Activated CD4-positive, alpha-beta T cell treated with anti-CD3 and anti-CD28 coated beads for 36 hours (primary cell): ENCODE measurements around the gene LBH. TPM values are rescaled to one million over a fixed set of nuclear protein-coding genes. Genes with fewer than 3 reads are reported as not detected.
A peak's percentile ranks its signal among the peaks of the same experiment; 100 is the strongest.

Experiments
- ATAC-seq: fragments of 200-7000 bp; cut with Tn5 transposase; one replicate; pipeline ENCODE4 v1.10.0; 2021; ENCODE audit warnings: mild to moderate bottlenecking, moderate library complexity
- CTCF ChIA-PET: fragments of 350-600 bp; sonication (Branson Sonifier 250); formaldehyde crosslinking; loops from one replicate; lab custom pipeline; 2021; ENCODE audit warnings: antibody characterized with exemption; lab: Charles Lee
- POLR2A ChIA-PET: fragments of 350-600 bp; sonication (Branson Sonifier 250); formaldehyde crosslinking; loops from one replicate; lab custom pipeline; 2021; ENCODE audit warnings: antibody characterized with exemption, inconsistent platforms; lab: Charles Lee
- DNase-seq: peaks from one replicate; pipeline ENCODE4 v3.0.0-alpha.2; 2020
- H3K27ac Mint-ChIP-seq: one replicate; pipeline ENCODE4 v1.8.0; 2021; ENCODE audit warnings: mixed read lengths
- H3K27me3 Mint-ChIP-seq: one replicate; pipeline ENCODE4 v1.8.0; 2021; ENCODE audit warnings: mixed read lengths
- H3K36me3 Mint-ChIP-seq: one replicate; pipeline ENCODE4 v1.8.0; 2021; ENCODE audit warnings: low read depth, mixed read lengths
- H3K4me1 Mint-ChIP-seq: one replicate; pipeline ENCODE4 v1.8.0; 2021; ENCODE audit warnings: mixed read lengths
- H3K4me3 Mint-ChIP-seq: one replicate; pipeline ENCODE4 v1.8.0; 2021; ENCODE audit warnings: mild to moderate bottlenecking, moderate library complexity, mixed read lengths
- H3K9me3 Mint-ChIP-seq: one replicate; pipeline ENCODE4 v1.8.0; 2021; ENCODE audit warnings: low read depth, mixed read lengths
- intact Hi-C, 2 experiments: fragments of 100-400 bp; cut with DNase I in 1 of 2; cut with micrococcal nuclease in 1 of 2; formaldehyde crosslinking; loops; one replicate each; pipeline versions ENCODE4 v1.14.2 to v1.15.1; 2022 to 2024; cut with DNase I, micrococcal nuclease
- total RNA-seq, 2 experiments: library from RNA; stranded (reverse); gene quantifications; one replicate each; pipeline ENCODE4 v1.2.3, GENCODE V29; 2021

Gene LBH
- total RNA-seq, 2 experiments from 2014 or later: 89.6 to 108 TPM

GRCh38 chr2:30300456-30301221 lies 69.3 kb downstream of the LBH start:
- H3K4me1 Mint-ChIP-seq: peaks cover 27% of the 10 kb centered on the region
- POLR2A ChIA-PET: no interaction called here
- no peaks in the 10 kb centered on the region for H3K36me3 Mint-ChIP-seq

GRCh38 chr2:30301551-30301950 lies 70.2 kb downstream of the LBH start:
- no peak overlapping the region for H3K4me3 Mint-ChIP-seq
- H3K36me3 Mint-ChIP-seq: peaks cover under 1% of the 10 kb centered on the region
- H3K4me1 Mint-ChIP-seq: peaks cover 35% of the 10 kb centered on the region
- ATAC-seq: no peak
- ChIA-PET CTCF (interaction anchor here (0.6 to 1.1 kb wide), 4 partner anchors 8 to 139 kb away, joined by 3 to 5 read pairs (median 4); no protein-coding TSS in a partner anchor), POLR2A (no interaction called here)
- peaks cover 9% of the 10 kb centered on the region for H3K9me3 Mint-ChIP-seq
- no peak overlapping the region for H3K27ac Mint-ChIP-seq
- intact Hi-C loops: no loop called here
- H3K27me3 Mint-ChIP-seq: no peaks in the 10 kb centered on the region
- DNase-seq: no peak

More at GRCh38 chr2:30300456-30301221, 69.3 kb downstream of the LBH start:
- no peak overlapping the region for H3K27ac Mint-ChIP-seq
- H3K4me3 Mint-ChIP-seq: no peak overlapping the region
- no peak for DNase-seq
- no peak for ATAC-seq
- CTCF ChIA-PET: interaction anchor here (0.6 to 2.0 kb wide), 8 partner anchors 9 to 441 kb away, joined by 3 to 5 read pairs (median 3); no protein-coding TSS in a partner anchor
- no peaks in the 10 kb centered on the region for H3K27me3 Mint-ChIP-seq
- intact Hi-C loops: no loop called here
- peaks cover 6% of the 10 kb centered on the region for H3K9me3 Mint-ChIP-seq

DNA sequence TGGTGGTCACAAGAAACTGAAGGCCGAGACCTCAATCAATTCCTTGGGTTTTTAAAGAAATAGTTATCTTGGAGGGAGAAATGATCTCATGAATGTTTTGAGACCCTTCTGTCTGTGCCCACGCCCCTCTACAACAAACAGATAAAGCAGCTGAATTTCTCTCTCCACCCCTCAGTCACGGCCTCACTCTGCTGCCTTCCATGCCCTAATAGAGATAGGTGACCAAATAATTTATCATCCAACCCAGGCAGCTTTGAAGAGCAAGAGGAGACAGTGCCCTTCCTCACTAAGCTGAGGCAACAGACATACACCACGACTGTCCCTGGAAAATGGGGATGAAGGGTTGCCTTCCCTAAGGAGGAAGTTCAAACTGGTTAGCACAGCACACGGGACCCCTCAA lies 71.2 kb downstream of the LBH start:
- H3K4me3 Mint-ChIP-seq: no peak overlapping the region
- no peaks in the 10 kb centered on the region for H3K27me3 Mint-ChIP-seq
- peaks cover 3% of the 10 kb centered on the region for H3K9me3 Mint-ChIP-seq
- intact Hi-C loops: no loop called here
- CTCF ChIA-PET: no interaction called here
- H3K27ac Mint-ChIP-seq: no peak overlapping the region
- ATAC-seq: no peak
- H3K36me3 Mint-ChIP-seq: peaks cover 3% of the 10 kb centered on the region
- H3K4me1 Mint-ChIP-seq: peaks cover 38% of the 10 kb centered on the region
- DNase-seq: no peak
- POLR2A ChIA-PET: no interaction called here

DNA sequence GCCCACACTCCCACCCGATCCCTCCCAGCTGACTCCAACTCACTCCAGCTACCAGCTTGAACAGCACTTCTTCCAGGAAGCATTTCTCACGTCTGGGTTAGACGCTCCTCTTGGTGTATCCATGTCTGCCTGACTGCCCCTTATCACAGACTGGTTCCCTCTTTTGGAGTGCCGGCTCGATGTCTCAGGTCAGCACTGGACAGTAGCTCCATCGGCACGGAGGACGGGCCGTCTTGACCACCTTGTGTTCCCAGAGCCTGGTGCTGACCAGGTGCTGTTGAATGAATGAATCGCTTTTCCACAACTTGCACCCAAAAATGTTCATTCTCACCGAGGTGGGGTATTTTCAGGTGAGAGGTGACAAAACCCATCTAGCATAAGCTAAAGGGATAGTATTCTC lies 71.8 kb downstream of the LBH start:
- ChIA-PET CTCF (no interaction called here), POLR2A (no interaction called here)
- no peak for ATAC-seq
- Mint-ChIP-seq H3K9me3 (peaks cover 3% of the 10 kb centered on the region), H3K27me3 (no peaks in the 10 kb centered on the region), H3K4me3 (no peak overlapping the region), H3K36me3 (peaks cover 3% of the 10 kb centered on the region), H3K4me1 (peaks cover 36% of the 10 kb centered on the region), H3K27ac (no peak overlapping the region)
- intact Hi-C loops: no loop called here
- no peak for DNase-seq

DNA sequence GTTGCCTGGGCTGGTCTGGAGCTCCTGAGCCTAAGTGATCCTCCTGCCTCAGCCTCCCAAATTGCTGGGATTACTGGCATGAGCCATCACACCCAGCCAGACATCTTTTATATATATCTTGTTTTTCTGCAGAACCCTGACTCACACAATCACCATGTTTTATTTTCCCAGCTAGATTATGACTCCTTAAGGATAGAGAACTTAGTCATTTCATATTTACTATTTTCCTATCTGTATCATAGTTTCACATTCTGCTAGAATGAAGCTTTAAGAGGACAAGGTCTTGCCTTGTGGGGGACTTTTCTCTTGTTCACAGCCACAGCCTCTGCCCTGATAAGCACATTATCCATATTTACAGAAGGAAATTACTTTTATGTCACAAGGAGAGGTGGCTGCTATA lies 73.9 kb downstream of the LBH start:
- Mint-ChIP-seq H3K27me3 (no peaks in the 10 kb centered on the region), H3K36me3 (peaks cover 3% of the 10 kb centered on the region), H3K27ac (no peak overlapping the region), H3K4me3 (no peak overlapping the region), H3K9me3 (peaks cover 3% of the 10 kb centered on the region), H3K4me1 (peaks cover 30% of the 10 kb centered on the region)
- POLR2A ChIA-PET: interaction anchor here (0.6 to 2.0 kb wide), 10 partner anchors 15 to 117 kb away, joined by 3 to 13 read pairs (median 4); no protein-coding TSS in a partner anchor
- DNase-seq (no peak), ATAC-seq (peak; percentile 73)
- intact Hi-C loops: loop anchor here (1.0 to 5.0 kb wide), 2 partner anchors 38 to 117 kb away; no protein-coding TSS in a partner anchor
- CTCF ChIA-PET: interaction anchor here (0.6 to 2.2 kb wide), 8 partner anchors 18 to 141 kb away, joined by 3 to 10 read pairs (median 4); no protein-coding TSS in a partner anchor

GRCh38 chr2:30306522-30306921 lies 75.2 kb downstream of the LBH start:
- Mint-ChIP-seq H3K27ac (peak overlapping the region; percentile 74), H3K36me3 (peaks cover 3% of the 10 kb centered on the region), H3K27me3 (no peaks in the 10 kb centered on the region), H3K4me3 (no peak overlapping the region), H3K4me1 (peaks cover 36% of the 10 kb centered on the region), H3K9me3 (peaks cover 3% of the 10 kb centered on the region)
- ATAC-seq (peak; percentile 57), DNase-seq (peak; percentile 30)
- CTCF ChIA-PET: interaction anchor here (0.6 to 2.2 kb wide), 7 partner anchors 9 to 98 kb away, joined by 3 to 10 read pairs (median 4); no protein-coding TSS in a partner anchor
- POLR2A ChIA-PET: interaction anchor here (1.0 to 2.0 kb wide), 3 partner anchors 35 to 80 kb away, joined by 3 to 13 read pairs (median 3); no protein-coding TSS in a partner anchor
- intact Hi-C loops: loop anchor here in 1 of 2 experiments (5.0 kb wide), 1 partner anchor 39 kb away; no protein-coding TSS in a partner anchor

GRCh38 chr2:30308280-30308679 lies 76.9 kb downstream of the LBH start:
- no peak overlapping the region for H3K4me3 Mint-ChIP-seq
- POLR2A ChIA-PET: no interaction called here
- DNase-seq (no peak), ATAC-seq (no peak)
- H3K27me3 Mint-ChIP-seq: no peaks in the 10 kb centered on the region
- H3K36me3 Mint-ChIP-seq: peaks cover 3% of the 10 kb centered on the region
- peaks cover 3% of the 10 kb centered on the region for H3K9me3 Mint-ChIP-seq
- H3K4me1 Mint-ChIP-seq: peaks cover 36% of the 10 kb centered on the region
- intact Hi-C loops: loop anchor here in 1 of 2 experiments (5.0 kb wide), 1 partner anchor 41 kb away; no protein-coding TSS in a partner anchor
- CTCF ChIA-PET: interaction anchor here (0.6 to 1.3 kb wide), 5 partner anchors 13 to 143 kb away, joined by 3 to 5 read pairs (median 3); no protein-coding TSS in a partner anchor
- H3K27ac Mint-ChIP-seq: no peak overlapping the region

Other genes with a start within 250 kb of the LBH start
- 10 to 100 TPM; 27.2 to 35.8 TPM for gene YPEL5, start 84.5 kb upstream of the LBH start, total RNA-seq
- gene LCLAT1, start 215.7 kb downstream of the LBH start, total RNA-seq: 10 to 100 TPM; 18.5 to 21.7 TPM